ENCODE data around the gene LRRC59.
A peak's percentile ranks its signal among the peaks of the same experiment; 100 is the strongest.

The LRRC59 gene

GRCh38 chr17:50386510-50386909 is 10.8 kb downstream of the LRRC59 start:
- DNase-seq (ENCODE audit: low read depth, low spot score): no peak

DNA sequence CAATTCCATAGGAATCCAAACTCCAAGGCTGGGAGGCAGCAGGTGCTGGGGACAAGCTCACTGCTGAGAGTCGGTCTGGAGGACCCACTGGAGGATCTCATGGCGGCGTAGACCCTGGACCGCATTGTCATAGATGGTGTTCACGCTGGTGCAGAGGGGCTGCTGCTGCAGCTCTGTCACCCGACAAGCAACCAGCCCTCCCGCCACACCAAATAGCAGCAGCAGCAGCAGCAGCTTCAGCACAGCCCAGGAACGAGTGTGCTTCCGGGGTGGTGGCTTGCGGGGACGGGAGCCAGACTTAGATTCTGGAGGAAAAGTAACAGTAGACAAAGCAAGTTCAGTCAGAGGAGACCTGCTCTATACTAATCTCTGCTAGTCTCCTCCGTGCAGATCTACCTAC is 14.4 kb downstream of the LRRC59 start:
- DNase-seq (ENCODE audit: low read depth, low spot score): no peak

DNA sequence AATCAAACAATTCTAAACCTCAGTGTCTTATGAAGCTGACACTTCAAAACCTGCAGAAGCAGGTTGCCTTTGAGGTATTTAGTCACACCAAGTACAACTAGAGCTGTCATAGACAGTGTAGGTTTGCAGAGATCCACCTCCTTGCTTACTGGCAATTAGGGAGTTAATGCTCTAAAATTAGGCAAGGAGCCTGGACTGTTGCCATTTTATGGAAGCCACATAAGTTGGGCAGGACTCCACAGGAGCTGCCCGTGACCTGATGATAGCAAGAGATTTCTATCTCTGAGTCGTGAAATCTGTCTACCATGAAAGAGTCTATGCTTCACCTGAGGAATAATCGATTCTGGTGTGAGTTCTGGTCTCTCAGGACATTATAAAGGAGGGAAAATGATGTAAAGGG is 15.4 kb downstream of the LRRC59 start:
- no peak for DNase-seq (ENCODE audit: low read depth, low spot score)

- no peak for DNase-seq (ENCODE audit: low read depth, low spot score)
These were observed 16.0 kb downstream of the LRRC59 start for GRCh38 chr17:50381260-50381815.

DNA sequence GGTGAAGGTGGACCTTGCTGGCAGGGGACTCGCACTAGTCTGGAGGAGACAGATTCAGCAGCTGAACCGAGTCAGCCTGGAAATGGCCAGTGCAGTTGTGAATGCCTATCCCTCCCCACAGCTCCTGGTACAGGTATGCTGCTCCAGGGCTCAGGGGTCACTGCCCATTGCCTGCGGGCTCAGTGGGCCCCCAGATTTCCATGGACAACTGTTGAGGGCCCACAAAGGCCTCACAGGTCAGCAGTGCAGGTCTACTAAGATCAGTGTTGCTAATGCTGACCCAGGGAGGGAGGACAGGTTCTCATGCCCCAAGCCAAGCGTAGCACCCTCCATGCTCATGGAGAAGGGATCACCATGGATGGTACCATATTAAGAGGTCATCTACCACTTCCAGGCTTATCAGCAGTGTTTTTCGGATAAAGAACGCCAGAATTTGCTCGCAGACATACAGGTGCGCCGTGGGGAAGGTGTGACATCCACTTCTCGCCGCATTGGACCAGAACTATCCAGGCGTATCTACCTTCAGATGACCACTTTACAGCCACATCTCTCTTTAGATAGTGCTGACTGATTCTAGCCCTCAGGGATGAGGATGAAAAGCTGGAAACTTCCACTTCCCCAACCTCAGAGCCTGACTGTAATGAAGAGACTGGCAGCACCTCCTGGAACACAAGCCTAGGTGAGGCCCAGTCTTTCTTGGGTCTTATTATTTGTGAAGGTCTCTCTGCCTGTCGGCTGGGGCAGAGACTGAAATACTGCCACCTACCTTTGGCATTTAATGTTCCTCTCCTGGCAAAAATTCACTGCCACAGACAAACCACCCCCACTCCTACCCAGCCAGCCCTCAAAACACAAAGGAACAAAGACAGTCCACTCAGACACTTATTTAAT is 16.7 kb downstream of the LRRC59 start:
- no peak for DNase-seq (ENCODE audit: low read depth, low spot score)

DNA sequence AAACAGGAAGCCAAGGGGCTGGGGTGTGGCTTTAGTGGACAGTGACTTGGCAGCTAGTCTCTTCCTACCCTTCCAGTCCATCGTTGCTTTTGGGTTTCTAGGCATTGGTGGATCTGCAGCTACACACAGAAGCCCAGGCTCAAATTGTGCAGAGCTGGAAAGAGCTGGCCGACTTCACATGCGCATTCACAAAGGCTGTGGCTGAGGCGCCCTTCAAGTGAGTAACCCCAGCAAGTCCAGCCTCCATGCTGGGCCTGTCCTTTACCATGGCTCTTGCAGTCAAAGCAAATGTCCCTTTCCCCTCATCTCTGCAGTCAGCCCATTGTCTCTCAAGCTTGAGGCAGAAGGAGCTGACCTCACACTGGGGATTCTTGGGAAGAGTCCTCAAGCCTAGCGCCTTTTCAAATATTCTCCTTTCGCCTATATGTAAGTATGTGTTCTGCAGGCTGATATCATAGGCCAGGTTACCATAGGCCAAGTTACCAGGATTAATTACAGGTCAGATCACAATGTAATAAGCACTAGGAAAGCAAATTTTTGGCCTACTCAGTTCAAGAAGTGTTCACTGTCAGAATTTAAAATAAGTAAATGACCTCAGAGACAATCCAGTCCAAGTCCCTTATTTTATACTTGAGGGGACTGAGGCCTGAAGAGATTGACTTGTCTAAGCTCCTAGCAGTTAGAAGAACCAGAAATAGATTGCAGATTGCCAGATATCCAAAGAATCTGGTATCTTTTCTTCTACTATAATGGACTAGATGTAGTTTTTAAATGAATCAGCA is 17.8 kb downstream of the LRRC59 start:
- no peak for DNase-seq (ENCODE audit: low read depth, low spot score)

- DNase-seq (ENCODE audit: low read depth, low spot score): no peak
These were observed 21.3 kb downstream of the LRRC59 start for GRCh38 chr17:50375858-50376538.

DNA sequence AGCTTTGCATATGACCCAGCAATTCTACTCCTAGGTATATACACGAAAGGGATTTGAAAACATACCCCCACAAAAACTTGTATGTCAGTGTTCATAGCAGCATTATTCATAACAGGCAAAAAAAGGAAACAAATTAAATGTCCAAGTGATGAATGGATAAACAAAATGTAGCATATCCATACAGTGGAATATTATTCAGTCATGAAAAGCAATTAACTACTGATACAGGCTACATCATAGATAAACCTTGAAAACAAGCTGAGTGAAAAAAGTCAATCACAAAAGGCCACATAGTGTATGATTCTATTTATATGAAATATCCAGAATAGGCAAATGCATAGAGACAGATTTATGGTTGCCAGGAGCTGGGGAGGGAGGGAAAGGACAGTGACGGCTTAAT is 23.6 kb downstream of the LRRC59 start:
- DNase-seq (ENCODE audit: low read depth, low spot score): no peak

- DNase-seq (ENCODE audit: low read depth, low spot score): peak; percentile 68
These were observed 24.4 kb downstream of the LRRC59 start, which contains the start of the genes EME1 and MRPL27 for GRCh38 chr17:50372758-50373556. EME1 (plus strand) TSS chr17:50373229; CDS start chr17:50375209, 1,980 bp downstream. MRPL27 (minus strand) TSS chr17:50373184; CDS start chr17:50373170, 14 bp downstream.

DNA sequence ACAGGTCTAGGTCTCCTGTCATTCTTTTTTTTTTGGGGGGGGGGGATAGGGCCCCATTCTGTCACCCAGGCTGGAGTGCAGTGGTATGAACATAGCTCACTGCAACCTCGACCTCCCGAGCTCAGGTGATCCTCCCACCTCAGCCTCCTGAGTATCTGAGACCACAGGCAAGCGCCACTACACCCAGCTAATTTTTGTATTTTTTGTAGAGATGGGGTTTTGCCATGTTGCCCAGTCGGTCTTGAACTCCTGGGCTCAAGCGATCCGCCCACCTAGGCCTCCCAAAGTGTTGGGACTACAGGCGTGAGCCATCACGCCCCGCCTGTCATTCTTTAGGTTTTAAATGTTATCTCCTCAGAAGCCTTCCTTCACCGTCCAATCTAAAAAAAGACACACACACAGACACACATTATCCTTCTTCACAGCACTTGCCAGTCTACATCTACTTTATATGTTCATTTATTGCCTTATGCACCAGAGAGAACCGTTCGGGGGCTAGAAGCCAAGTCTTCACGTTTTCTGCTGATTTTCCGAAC is 25.0 kb downstream of the LRRC59 start:
- DNase-seq (ENCODE audit: low read depth, low spot score): no peak

DNA sequence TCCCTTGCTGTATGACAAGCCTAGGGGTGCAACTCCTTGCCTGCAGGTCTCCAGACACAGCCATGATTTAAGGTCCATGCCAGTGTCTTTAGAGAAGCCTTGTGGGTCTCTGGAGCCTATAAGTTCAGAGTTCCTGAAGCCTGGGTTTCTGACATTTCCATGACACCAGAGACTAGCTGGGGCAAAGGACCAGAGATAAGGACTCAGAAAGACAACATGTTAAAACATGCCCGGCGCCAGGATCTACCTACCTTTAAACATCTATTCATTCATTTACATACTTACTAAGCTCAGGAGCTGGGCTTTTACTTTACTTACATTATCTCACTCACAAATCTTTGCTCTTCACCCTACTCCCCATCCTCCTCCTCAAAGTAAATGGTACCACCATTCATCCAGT is 25.8 kb downstream of the LRRC59 start:
- no peak for DNase-seq (ENCODE audit: low read depth, low spot score)

- DNase-seq (ENCODE audit: low read depth, low spot score): no peak
These were observed 27.3 kb downstream of the LRRC59 start for GRCh38 chr17:50370052-50370451.

DNA sequence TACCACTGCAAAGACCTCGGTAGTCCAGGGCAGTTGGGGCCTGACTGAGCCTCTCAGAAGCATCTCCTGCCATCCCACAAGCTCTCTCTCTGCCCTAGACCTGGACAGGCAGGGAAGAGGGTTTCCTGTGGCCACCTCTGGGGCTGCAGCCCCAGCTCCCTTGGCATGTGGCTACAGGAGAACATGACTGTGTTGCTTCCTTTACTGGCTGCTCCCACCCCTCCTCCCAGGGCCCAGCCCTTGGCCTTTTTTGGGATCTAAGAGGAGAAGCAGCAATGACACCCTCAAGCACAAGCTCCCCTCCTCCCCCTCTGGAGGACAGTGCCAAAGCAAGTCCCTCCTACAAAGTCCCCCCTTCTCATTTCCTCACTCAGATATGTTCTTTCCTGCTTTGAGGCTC is 29.9 kb downstream of the LRRC59 start:
- no peak for DNase-seq (ENCODE audit: low read depth, low spot score)

GRCh38 chr17:50365649-50366393 is 31.5 kb downstream of the LRRC59 start:
- DNase-seq (ENCODE audit: low read depth, low spot score): no peak

DNA sequence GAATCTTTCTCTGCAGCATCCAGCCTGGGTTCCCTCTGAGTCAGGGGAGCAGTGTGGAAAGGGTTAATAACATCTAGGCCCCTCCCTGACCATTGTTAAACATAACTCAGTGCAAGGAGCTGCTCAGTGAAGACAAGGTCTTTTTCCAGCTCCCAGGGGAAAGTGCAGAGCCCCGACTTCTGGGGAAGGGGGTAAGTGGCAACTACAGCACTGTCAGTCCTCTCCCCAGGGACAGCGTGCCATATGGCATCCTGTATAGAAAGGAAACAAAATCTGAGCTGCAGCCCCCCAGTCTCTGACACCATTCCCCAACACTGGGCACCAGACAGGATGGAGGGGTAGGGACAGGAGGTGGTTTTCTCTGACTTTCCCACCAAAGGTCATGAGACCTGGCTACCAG is 32.2 kb downstream of the LRRC59 start:
- DNase-seq (ENCODE audit: low read depth, low spot score): no peak

DNA sequence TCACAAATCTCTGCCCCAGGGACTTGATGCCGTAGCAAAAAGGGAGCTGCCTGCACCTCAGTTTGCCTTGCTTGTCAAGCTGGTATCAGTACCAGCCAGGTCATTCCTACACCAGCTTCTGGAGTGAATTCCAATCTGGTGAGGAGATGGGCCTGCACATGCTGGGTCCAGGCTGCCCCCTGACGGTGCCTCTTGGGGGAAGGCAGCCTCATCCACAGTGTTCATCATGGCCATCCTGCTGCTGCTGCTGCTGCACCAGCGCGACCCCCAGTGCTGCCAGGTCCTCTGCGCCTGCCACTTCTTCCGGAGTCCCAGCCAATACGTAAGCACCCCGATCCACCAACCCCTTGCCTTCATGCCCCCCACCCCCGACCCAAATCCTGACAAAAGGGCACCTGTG is 32.6 kb downstream of the LRRC59 start:
- no peak for DNase-seq (ENCODE audit: low read depth, low spot score)

- DNase-seq (ENCODE audit: low read depth, low spot score): no peak
These were observed 33.3 kb downstream of the LRRC59 start for GRCh38 chr17:50364061-50364458.

DNA sequence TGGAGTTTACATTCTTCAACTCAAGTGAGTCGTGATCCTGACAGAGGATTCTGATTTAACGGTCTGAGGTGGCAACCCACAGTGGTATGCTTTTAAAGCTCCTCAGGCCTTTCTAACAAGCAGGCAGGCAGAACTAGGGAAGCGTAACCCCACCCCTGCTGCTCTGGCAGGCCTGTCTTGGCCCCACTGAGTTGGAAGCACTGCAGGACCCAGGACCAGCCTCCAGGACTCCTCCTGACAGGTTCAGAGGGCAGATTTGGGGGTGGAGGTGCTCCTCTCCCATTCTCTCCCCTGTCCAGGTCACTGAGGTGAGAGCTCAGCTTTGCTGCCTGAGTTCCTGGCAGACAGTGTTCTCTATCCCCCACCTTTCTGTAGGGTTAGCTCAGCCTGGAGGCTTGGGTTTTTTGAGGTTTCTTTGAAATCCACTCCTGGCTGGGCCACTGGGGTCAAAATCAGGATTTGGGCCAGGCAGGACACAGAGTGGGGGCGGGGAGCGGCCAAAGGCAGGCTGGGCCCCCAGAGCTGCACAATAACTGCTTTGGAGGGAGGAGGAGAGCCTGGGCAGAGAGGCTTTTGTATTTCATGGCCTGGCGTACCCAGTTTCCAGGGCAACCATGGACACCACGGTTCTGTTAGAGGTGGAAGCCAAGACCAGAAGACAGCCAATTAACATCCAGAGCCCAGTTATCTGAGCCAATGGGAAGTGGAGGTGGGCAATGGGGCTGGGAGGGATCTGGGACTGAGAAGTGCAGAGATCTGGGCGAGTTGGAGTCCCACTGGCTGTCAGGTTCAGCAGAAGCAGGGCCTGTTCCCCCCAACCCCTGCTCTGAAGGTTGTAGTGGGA is 33.9 kb downstream of the LRRC59 start:
- DNase-seq (ENCODE audit: low read depth, low spot score): peak; percentile 91

- DNase-seq (ENCODE audit: low read depth, low spot score): no peak
These were observed 34.7 kb downstream of the LRRC59 start for GRCh38 chr17:50362661-50363060.

Data from iPS DF 19.7 (cell line).